ENCODE data around the gene IQGAP2.

- no peak for TF ChIP-seq ZNF431 (CRISPR knock-in tag; IDR thresholded peaks at IDR 0.05)
- TF ChIP-seq, protein P1, sequence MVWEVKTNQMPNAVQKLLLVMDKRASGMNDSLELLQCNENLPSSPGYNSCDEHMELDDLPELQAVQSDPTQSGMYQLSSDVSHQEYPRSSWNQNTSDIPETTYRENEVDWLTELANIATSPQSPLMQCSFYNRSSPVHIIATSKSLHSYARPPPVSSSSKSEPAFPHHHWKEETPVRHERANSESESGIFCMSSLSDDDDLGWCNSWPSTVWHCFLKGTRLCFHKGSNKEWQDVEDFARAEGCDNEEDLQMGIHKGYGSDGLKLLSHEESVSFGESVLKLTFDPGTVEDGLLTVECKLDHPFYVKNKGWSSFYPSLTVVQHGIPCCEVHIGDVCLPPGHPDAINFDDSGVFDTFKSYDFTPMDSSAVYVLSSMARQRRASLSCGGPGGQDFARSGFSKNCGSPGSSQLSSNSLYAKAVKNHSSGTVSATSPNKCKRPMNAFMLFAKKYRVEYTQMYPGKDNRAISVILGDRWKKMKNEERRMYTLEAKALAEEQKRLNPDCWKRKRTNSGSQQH (CRISPR knock-in tag; IDR thresholded peaks at IDR 0.05): no peak
- TF ChIP-seq USF2 (CRISPR knock-in tag; IDR thresholded peaks at IDR 0.05): no peak
- no peak for TF ChIP-seq ZKSCAN8 (CRISPR knock-in tag; IDR thresholded peaks at IDR 0.05)
- no peak for TF ChIP-seq TAF1 (IDR thresholded peaks at IDR 0.05; ENCODE audit: control insufficient read depth, extremely low read depth, insufficient read depth, low read length, severe bottlenecking)
- TF ChIP-seq, protein P2, sequence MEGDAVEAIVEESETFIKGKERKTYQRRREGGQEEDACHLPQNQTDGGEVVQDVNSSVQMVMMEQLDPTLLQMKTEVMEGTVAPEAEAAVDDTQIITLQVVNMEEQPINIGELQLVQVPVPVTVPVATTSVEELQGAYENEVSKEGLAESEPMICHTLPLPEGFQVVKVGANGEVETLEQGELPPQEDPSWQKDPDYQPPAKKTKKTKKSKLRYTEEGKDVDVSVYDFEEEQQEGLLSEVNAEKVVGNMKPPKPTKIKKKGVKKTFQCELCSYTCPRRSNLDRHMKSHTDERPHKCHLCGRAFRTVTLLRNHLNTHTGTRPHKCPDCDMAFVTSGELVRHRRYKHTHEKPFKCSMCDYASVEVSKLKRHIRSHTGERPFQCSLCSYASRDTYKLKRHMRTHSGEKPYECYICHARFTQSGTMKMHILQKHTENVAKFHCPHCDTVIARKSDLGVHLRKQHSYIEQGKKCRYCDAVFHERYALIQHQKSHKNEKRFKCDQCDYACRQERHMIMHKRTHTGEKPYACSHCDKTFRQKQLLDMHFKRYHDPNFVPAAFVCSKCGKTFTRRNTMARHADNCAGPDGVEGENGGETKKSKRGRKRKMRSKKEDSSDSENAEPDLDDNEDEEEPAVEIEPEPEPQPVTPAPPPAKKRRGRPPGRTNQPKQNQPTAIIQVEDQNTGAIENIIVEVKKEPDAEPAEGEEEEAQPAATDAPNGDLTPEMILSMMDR (IDR thresholded peaks at IDR 0.05 in 2 of 3, conservative IDR thresholded peaks at IDR 0.05 in 1 of 3; ENCODE audit: insufficient read depth in 2 of 3, low read depth in 1 of 3, low read length in 3 of 3): no peak
- TF ChIP-seq MLX (CRISPR knock-in tag; conservative IDR thresholded peaks at IDR 0.05): no peak
- TF ChIP-seq SP1 (CRISPR knock-in tag; IDR thresholded peaks at IDR 0.05): no peak
- no peak for TF ChIP-seq RFX1 (IDR thresholded peaks at IDR 0.05)
- TF ChIP-seq ZNF699 (CRISPR knock-in tag; IDR thresholded peaks at IDR 0.05; ENCODE audit: insufficient replicate concordance): no peak
- TF ChIP-seq RBM34 (IDR thresholded peaks at IDR 0.05; ENCODE audit: borderline replicate concordance, insufficient read depth, low read length): no peak
- TF ChIP-seq DIDO1 (tag; IDR thresholded peaks at IDR 0.05; ENCODE audit: low read depth): no peak
These were observed 201.8 kb downstream of the IQGAP2 start for GRCh38 chr5:76604838-76605237.
